ENCODE data around the gene COL6A3.

DNA sequence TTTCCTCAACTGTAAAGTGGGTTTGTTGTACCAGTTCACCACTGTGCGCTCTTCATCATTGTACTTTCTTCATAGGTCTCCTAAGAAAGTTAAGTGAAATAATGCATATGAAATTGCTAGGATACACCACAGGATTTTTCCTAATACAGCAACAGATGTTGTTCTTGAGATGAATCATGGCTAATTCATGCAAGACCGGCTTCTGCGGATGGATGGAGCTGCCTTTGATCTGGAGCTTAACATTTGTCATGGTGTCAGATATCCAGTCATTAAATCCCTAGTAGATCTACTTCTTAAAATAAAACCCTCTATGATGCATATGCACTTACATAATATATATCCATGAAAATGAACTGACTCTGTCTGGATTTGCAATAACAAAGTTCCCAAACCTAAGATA, 114.1 kb downstream of the COL6A3 start:
- TF ChIP-seq POLR2A (IDR thresholded peaks at IDR 0.05): no peak
- TF ChIP-seq, protein P1, sequence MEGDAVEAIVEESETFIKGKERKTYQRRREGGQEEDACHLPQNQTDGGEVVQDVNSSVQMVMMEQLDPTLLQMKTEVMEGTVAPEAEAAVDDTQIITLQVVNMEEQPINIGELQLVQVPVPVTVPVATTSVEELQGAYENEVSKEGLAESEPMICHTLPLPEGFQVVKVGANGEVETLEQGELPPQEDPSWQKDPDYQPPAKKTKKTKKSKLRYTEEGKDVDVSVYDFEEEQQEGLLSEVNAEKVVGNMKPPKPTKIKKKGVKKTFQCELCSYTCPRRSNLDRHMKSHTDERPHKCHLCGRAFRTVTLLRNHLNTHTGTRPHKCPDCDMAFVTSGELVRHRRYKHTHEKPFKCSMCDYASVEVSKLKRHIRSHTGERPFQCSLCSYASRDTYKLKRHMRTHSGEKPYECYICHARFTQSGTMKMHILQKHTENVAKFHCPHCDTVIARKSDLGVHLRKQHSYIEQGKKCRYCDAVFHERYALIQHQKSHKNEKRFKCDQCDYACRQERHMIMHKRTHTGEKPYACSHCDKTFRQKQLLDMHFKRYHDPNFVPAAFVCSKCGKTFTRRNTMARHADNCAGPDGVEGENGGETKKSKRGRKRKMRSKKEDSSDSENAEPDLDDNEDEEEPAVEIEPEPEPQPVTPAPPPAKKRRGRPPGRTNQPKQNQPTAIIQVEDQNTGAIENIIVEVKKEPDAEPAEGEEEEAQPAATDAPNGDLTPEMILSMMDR (IDR thresholded peaks at IDR 0.05): no peak
- no peak for TF ChIP-seq EP300 (IDR thresholded peaks at IDR 0.05; ENCODE audit: low read depth)
